Muscle of back (tissue), 11 donors: ENCODE data around the gene GAPDHS. TPM values are rescaled to one million over a fixed set of nuclear protein-coding genes. Genes with fewer than 3 reads are reported as not detected.

Experiments
- DNase-seq, 3 donors: peaks; one replicate each; pipeline versions ENCODE4 v3.0.0 to v3.0.0-alpha.2; 2013
- polyA plus RNA-seq, 10 donors: library from polyadenylated mRNA; unstranded; fragments of 120-200 nt; gene quantifications; one replicate each; pipeline ENCODE4 v1.2.1, GENCODE V29; 2013; ENCODE audit not compliant: insufficient read length in 10 of 10

The GAPDHS gene
- polyA plus RNA-seq, 10 donors = not detected

- DNase-seq = no peak
Observed at GRCh38 chr19:35534803-35535480, 1.7 kb downstream of the GAPDHS start.

- no peak for DNase-seq
Observed at GRCh38 chr19:35539314-35539713, 6.1 kb downstream of the GAPDHS start.

GRCh38 chr19:35539850-35540249, 6.6 kb downstream of the GAPDHS start:
- no peak for DNase-seq

- DNase-seq = no peak
Observed at GRCh38 chr19:35540356-35540927, 7.2 kb downstream of the GAPDHS start.

GRCh38 chr19:35542209-35542608, 9.0 kb downstream of the GAPDHS start:
- no peak for DNase-seq

GRCh38 chr19:35543280-35544109, 10.2 kb downstream of the GAPDHS start:
- DNase-seq = no peak

- DNase-seq = no peak
Observed at GRCh38 chr19:35544110-35544802, 11.0 kb downstream of the GAPDHS start.

GRCh38 chr19:35545001-35545854, 12.0 kb downstream of the GAPDHS start, which contains the start of gene TMEM147:
TMEM147 (plus strand) TSS chr19:35545626; CDS start chr19:35545740, 114 bp downstream.
- peak; percentile 84 to 96 (median 93) for DNase-seq

GRCh38 chr19:35545855-35546381, 12.7 kb downstream of the GAPDHS start:
- DNase-seq = no peak

GRCh38 chr19:35546532-35546931, 13.3 kb downstream of the GAPDHS start:
- DNase-seq = no peak

- DNase-seq = peak in 2 of 3 donors; percentile 38 to 68
Observed at GRCh38 chr19:35549174-35549788, 16.0 kb downstream of the GAPDHS start.

GRCh38 chr19:35549879-35550523, 16.7 kb downstream of the GAPDHS start:
- DNase-seq = no peak

- DNase-seq = no peak
Observed at GRCh38 chr19:35551091-35551810, 18.0 kb downstream of the GAPDHS start.

GRCh38 chr19:35552534-35553384, 19.5 kb downstream of the GAPDHS start:
- no peak for DNase-seq

- no peak for DNase-seq
Observed at GRCh38 chr19:35553385-35554000, 20.2 kb downstream of the GAPDHS start.

GRCh38 chr19:35554076-35554475, 20.8 kb downstream of the GAPDHS start:
- DNase-seq = no peak

- no peak for DNase-seq
Observed at GRCh38 chr19:35555301-35556005, 22.2 kb downstream of the GAPDHS start.
